A673 (cell line): ENCODE measurements around the gene BACH2.
"Not testable (repeated sequence)": the region's sequence is repeated elsewhere in the genome, so short reads cannot be mapped to it uniquely, and the experiment has no call there.

Experiments
- CTCF ChIP-seq: fragments of 300-800, 200-600 bp; sonication (generic); conservative IDR thresholded peaks from 2 replicates; pipeline ENCODE4 v1.5.1; 2017; ENCODE audit warnings: low read depth, mild to moderate bottlenecking, antibody characterized with exemption, low read length, moderate library complexity, mixed read lengths
- EZH2 ChIP-seq: fragments of 200-600 bp; sonication (generic); IDR thresholded peaks from 2 replicates; pipeline ENCODE4 v1.6.1; 2017; ENCODE audit warnings: borderline replicate concordance, low read depth, mild to moderate bottlenecking, mixed read lengths, antibody characterized with exemption, low read length; ENCODE audit not compliant: poor library complexity, severe bottlenecking

GRCh38 chr6:90059178-90059577 lies 237.5 kb downstream of the BACH2 start:
- TF ChIP-seq CTCF, EZH2: not testable (repeated sequence)
